ENCODE data around the gene NRAP.

The NRAP gene

GRCh38 chr10:113683300-113683699 lies 19.5 kb upstream of the NRAP start:
- TF ChIP-seq CTCF (IDR thresholded peaks at IDR 0.05): no peak
- Histone ChIP-seq H3K9me3 (no peaks in the 10 kb centered on the region), H3K4me1 (ENCODE audit: control insufficient read depth in 1 of 2, insufficient read depth in 1 of 2, low read depth in 1 of 2, low read length in 1 of 2) (peaks cover 16% of the 10 kb centered on the region in 2 experiments), H3K4me3 (ENCODE audit: low read depth in 1 of 2, low read length in 1 of 2) (no peak overlapping the region), H3K27me3 (peaks cover 13% of the 10 kb centered on the region), H3K36me3 (no peaks in the 10 kb centered on the region), H3K27ac (no peak overlapping the region)

- no peak overlapping the region for H3K4me3 ChIP-seq (ENCODE audit: low read depth in 1 of 2, low read length in 1 of 2)
- H3K27me3 ChIP-seq: peaks cover 17% of the 10 kb centered on the region
- no peak overlapping the region for H3K27ac ChIP-seq
- no peaks in the 10 kb centered on the region for H3K36me3 ChIP-seq
- peaks cover 16% of the 10 kb centered on the region in 2 experiments for H3K4me1 ChIP-seq (ENCODE audit: control insufficient read depth in 1 of 2, insufficient read depth in 1 of 2, low read depth in 1 of 2, low read length in 1 of 2)
- no peak for TF ChIP-seq CTCF (IDR thresholded peaks at IDR 0.05)
- H3K9me3 ChIP-seq: no peaks in the 10 kb centered on the region
Measured at GRCh38 chr10:113681533-113682470, 18.0 kb upstream of the NRAP start.

- no peaks in the 10 kb centered on the region for H3K9me3 ChIP-seq
- H3K4me1 ChIP-seq (ENCODE audit: control insufficient read depth in 1 of 2, insufficient read depth in 1 of 2, low read depth in 1 of 2, low read length in 1 of 2): peaks cover 16% of the 10 kb centered on the region in 2 experiments
- H3K27me3 ChIP-seq: peaks cover 17% of the 10 kb centered on the region
- H3K27ac ChIP-seq: peak overlapping the region; percentile 19
- peak overlapping the region; percentile 75 to 77 for H3K4me3 ChIP-seq (ENCODE audit: low read depth in 1 of 2, low read length in 1 of 2)
- no peaks in the 10 kb centered on the region for H3K36me3 ChIP-seq
- TF ChIP-seq CTCF (IDR thresholded peaks at IDR 0.05): no peak
Measured at GRCh38 chr10:113680190-113681111, 16.6 kb upstream of the NRAP start.

GRCh38 chr10:113679463-113680189 lies 15.8 kb upstream of the NRAP start, which contains the start of gene CASP7:
TSS of gene CASP7 (plus strand) at chr10:113679912. CDS start at chr10:113697494, 17,582 bp downstream.
- peaks cover 16% of the 10 kb centered on the region in 2 experiments for H3K4me1 ChIP-seq (ENCODE audit: control insufficient read depth in 1 of 2, insufficient read depth in 1 of 2, low read depth in 1 of 2, low read length in 1 of 2)
- H3K4me3 ChIP-seq (ENCODE audit: low read depth in 1 of 2, low read length in 1 of 2): peak within 1 kb of the TSS; percentile 75 to 77
- peaks cover 17% of the 10 kb centered on the region for H3K27me3 ChIP-seq
- H3K27ac ChIP-seq: peak within 1 kb of the TSS; percentile 19
- no peak for TF ChIP-seq CTCF (IDR thresholded peaks at IDR 0.05)
- no peaks in the 10 kb centered on the region for H3K9me3 ChIP-seq
- no peaks in the 10 kb centered on the region for H3K36me3 ChIP-seq

Data from neutrophil (primary cell).